ENCODE results near the gene ABCB10. TPM values are rescaled to one million over a fixed set of nuclear protein-coding genes. Genes with fewer than 3 reads are reported as not detected.

ABCB10 gene
- total RNA-seq, 1 experiment from 2014 or later: 20.0 TPM

- H3K36me3 ChIP-seq (ENCODE audit: insufficient read depth, low read length, poor library complexity, severe bottlenecking): no peaks in the 10 kb centered on the region
- no peak overlapping the region for H3K4me3 ChIP-seq (ENCODE audit: low read depth, low read length, poor library complexity, severe bottlenecking)
- H3K9me3 ChIP-seq (ENCODE audit: low read depth, low read length, poor library complexity, severe bottlenecking): no peaks in the 10 kb centered on the region
- BruUV-seq (replicated peaks): no TSS peak
- H3K27me3 ChIP-seq (replicated peaks; ENCODE audit: insufficient read depth, low read depth, low read length, poor library complexity): no peaks in the 10 kb centered on the region
- no peak for TF ChIP-seq EZH2 (IDR thresholded peaks at IDR 0.05; ENCODE audit: borderline replicate concordance, low read depth, low read length, poor library complexity, severe bottlenecking)
- no peak for TF ChIP-seq CTCF (conservative IDR thresholded peaks at IDR 0.05; ENCODE audit: low read depth, low read length)
- no peak overlapping the region for H3K27ac ChIP-seq (ENCODE audit: low read depth, low read length, poor library complexity, severe bottlenecking)
- intact Hi-C loops (cut with micrococcal nuclease; ENCODE audit: unreplicated experiment): no loop called here
- no peak for DNase-seq (ENCODE audit: low spot score)
- ChIA-PET POLR2A (ENCODE audit: low non-redundant PET) (interaction anchor here (0.6 kb wide), 1 partner anchor 33 kb away, joined by 3 read pairs; no protein-coding TSS in a partner anchor), CTCF (interaction anchor here (1.0 kb wide), 1 partner anchor 14 kb away, joined by 3 read pairs; no protein-coding TSS in a partner anchor)
- peaks cover 12% of the 10 kb centered on the region for H3K4me1 ChIP-seq (ENCODE audit: insufficient read depth, low read length, poor library complexity, severe bottlenecking)
These were observed 24.2 kb upstream of the ABCB10 start for GRCh38 chr1:229582715-229583114.

GRCh38 chr1:229582011-229582694 is 23.6 kb upstream of the ABCB10 start:
- intact Hi-C loops (cut with micrococcal nuclease; ENCODE audit: unreplicated experiment): no loop called here
- Histone ChIP-seq H3K9me3 (ENCODE audit: low read depth, low read length, poor library complexity, severe bottlenecking) (no peaks in the 10 kb centered on the region), H3K36me3 (ENCODE audit: insufficient read depth, low read length, poor library complexity, severe bottlenecking) (no peaks in the 10 kb centered on the region), H3K27ac (ENCODE audit: low read depth, low read length, poor library complexity, severe bottlenecking) (no peak overlapping the region), H3K4me1 (ENCODE audit: insufficient read depth, low read length, poor library complexity, severe bottlenecking) (peaks cover 12% of the 10 kb centered on the region), H3K4me3 (ENCODE audit: low read depth, low read length, poor library complexity, severe bottlenecking) (no peak overlapping the region), H3K27me3 (replicated peaks; ENCODE audit: insufficient read depth, low read depth, low read length, poor library complexity) (no peaks in the 10 kb centered on the region)
- no peak for DNase-seq (ENCODE audit: low spot score)
- no peak for TF ChIP-seq EZH2 (IDR thresholded peaks at IDR 0.05; ENCODE audit: borderline replicate concordance, low read depth, low read length, poor library complexity, severe bottlenecking)
- no peak for TF ChIP-seq CTCF (conservative IDR thresholded peaks at IDR 0.05; ENCODE audit: low read depth, low read length)
- ChIA-PET POLR2A (ENCODE audit: low non-redundant PET) (interaction anchor here (0.6 kb wide), 1 partner anchor 33 kb away, joined by 3 read pairs; no protein-coding TSS in a partner anchor), CTCF (no interaction called here)
- no TSS peak for BruUV-seq (replicated peaks)

GRCh38 chr1:229581485-229581884 is 23.0 kb upstream of the ABCB10 start:
- Histone ChIP-seq H3K4me3 (ENCODE audit: low read depth, low read length, poor library complexity, severe bottlenecking) (no peak overlapping the region), H3K9me3 (ENCODE audit: low read depth, low read length, poor library complexity, severe bottlenecking) (no peaks in the 10 kb centered on the region), H3K27me3 (replicated peaks; ENCODE audit: insufficient read depth, low read depth, low read length, poor library complexity) (no peaks in the 10 kb centered on the region), H3K27ac (ENCODE audit: low read depth, low read length, poor library complexity, severe bottlenecking) (no peak overlapping the region), H3K36me3 (ENCODE audit: insufficient read depth, low read length, poor library complexity, severe bottlenecking) (no peaks in the 10 kb centered on the region), H3K4me1 (ENCODE audit: insufficient read depth, low read length, poor library complexity, severe bottlenecking) (peaks cover 12% of the 10 kb centered on the region)
- ChIA-PET POLR2A (ENCODE audit: low non-redundant PET) (no interaction called here), CTCF (no interaction called here)
- intact Hi-C loops (cut with micrococcal nuclease; ENCODE audit: unreplicated experiment): no loop called here
- no peak for DNase-seq (ENCODE audit: low spot score)
- TF ChIP-seq EZH2 (IDR thresholded peaks at IDR 0.05; ENCODE audit: borderline replicate concordance, low read depth, low read length, poor library complexity, severe bottlenecking): no peak
- TF ChIP-seq CTCF (conservative IDR thresholded peaks at IDR 0.05; ENCODE audit: low read depth, low read length): no peak
- BruUV-seq (replicated peaks): no TSS peak

All from A673 (cell line).